Measurements from ENCODE around the gene TIMM8B.
"Not testable (repeated sequence)": the region's sequence is repeated elsewhere in the genome, so short reads cannot be mapped to it uniquely, and the experiment has no call there.

TIMM8B gene, protein sequence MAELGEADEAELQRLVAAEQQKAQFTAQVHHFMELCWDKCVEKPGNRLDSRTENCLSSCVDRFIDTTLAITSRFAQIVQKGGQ

DNA sequence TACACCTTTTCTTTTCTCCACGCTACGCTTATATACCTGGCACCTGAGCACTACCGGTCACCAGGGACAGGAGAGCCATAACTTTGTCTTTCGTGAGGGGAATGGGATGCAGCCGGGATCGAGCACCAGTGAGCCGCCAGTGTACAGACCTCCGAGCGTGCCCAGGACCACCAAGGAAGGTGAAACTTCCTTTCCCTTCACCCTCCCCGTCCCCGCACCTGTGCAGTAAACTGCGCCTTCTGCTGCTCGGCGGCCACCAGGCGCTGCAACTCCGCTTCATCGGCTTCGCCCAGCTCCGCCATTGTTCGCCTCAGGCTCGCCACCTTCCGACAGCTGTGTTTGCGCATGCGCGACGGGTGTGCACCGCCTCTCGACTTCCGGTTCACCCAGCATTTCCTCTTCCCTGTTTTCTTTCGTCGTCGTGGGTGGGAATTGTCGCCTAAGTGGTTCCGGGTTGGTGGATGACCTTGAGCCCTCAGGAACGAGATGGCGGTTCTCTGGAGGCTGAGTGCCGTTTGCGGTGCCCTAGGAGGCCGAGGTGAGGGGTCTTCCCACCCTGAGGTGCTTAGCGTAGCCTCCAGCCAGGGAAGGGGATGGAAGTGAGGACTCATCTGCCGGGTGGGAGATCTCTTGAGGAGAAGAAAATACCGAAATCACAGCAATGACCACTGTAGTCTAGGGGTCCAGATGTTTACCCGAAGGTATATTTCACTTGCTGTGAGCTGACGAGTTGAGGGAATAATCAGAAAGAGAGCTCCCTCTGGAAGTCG is at the start of gene TIMM8B, which contains the start of gene SDHD:
Gene TIMM8B, minus strand, starts transcription at position 335 of the 770 bp plus-strand sequence. Its CDS starts 33 bp downstream, at position 302.
Gene SDHD, plus strand, starts transcription at position 452 of the 770 bp plus-strand sequence. Its CDS starts 35 bp downstream, at position 487.
- DNase-seq (ENCODE audit: low read depth in 2 of 2) = peak; percentile 88 to 93

DNA sequence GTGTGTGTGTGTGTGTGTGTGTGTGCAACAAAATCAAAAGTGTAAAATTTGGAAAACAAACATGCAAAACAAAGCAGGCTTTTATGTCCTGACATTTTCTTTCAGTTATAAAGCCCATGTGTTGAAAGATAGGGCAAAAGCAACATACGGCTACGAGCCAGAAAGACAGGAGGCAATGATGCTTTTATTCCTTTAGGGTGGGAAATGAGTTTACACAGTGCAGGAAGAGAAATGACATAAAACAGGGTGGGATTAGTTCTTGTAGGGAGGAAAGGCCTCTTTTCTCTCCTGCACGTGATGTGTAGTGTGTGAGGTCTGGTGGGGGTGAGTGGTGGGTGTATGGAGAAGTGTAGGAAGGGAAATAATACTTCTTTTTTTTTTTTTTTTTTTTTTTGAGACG is 47.9 kb upstream of the TIMM8B start:
- DNase-seq (ENCODE audit: low read depth in 2 of 2) = no peak

DNA sequence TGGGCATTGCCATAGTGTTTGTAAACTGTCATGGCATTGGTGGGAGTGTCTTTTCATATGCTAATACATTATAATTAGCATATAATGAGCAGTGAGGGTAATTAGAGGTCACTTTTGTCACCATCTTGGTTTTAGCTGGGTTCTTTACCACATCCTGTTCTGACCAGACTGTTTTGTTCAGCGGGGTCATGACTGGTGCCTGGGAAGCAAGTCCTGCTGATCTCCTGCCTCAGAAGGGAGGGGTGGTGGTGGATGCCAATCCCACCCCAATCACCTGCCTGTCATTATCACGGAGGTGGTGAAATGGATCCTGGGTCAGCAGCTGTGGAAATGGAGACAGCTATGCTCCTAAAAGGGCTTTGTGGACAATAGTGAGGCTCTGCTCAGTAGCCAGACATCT is 46.2 kb upstream of the TIMM8B start:
- no peak for DNase-seq (ENCODE audit: low read depth in 2 of 2)

DNA sequence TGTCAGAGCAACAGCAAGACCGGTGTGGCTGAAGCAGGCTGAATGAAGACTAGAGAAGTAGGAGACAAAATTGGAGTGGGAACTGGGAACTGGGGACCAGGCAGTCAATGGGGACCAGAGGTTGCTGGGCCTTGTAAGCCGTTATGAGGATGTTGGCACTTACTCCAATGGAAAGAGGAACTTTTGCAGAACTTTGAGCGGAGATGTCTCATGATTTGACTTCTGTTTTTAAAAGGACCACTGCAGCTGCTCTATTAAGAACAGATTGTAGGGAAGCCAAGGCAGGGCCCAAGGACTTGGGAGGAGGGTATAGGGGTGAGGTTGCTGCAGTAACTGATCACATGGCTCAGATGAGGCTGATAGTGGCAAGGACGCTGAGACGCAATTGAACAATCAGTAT is 43.1 kb upstream of the TIMM8B start:
- no peak for DNase-seq (ENCODE audit: low read depth in 2 of 2)

DNA sequence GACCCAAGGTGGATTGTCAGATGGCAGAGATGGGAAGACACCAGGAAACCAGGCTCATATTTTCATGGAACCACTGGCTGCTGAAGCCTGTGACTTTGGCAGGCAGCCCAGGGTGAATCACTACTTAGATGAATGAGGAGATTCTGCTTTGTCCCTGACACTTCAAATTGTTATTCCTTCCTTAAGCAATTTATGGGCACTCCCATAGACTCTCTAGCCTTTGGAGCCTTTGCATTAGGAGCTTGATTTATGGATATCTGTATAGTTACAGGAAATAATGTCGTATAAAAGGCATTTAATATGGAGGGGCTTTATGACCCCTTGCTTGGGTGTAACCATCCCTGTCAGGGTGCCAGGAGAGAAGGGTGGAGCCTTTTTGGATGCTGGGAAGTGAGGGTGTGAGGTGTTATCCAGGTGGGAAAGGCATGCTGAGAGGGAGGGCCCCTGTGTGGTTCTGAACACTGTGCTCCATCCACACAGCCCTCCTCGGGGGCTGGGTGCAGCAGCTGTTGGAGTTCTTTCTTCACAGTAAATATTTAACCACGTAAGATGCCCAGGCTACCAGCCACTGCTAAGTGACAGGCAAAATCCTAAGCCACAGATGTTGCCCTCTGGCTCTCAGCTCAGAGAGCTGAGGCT is 42.0 kb upstream of the TIMM8B start:
- no peak for DNase-seq (ENCODE audit: low read depth in 2 of 2)

DNA sequence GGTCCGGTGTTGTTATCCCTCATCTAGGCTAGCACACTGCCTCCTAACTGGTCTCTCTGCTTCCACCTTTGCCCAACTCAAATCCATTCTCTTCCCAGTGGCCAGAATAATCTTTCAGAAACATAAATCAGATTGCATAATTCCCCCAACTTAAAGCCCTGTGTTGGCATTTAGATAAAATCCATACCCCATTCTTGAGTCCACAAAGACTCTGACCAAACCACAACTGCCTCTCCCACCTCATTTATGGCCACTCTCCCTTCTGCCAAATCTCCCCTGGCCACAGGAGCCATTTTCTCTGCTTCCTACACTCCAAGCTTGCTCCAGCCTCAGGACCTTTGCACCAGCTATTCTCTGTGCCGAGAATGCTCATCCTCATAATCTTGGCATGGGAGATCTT is 40.5 kb upstream of the TIMM8B start:
- DNase-seq (ENCODE audit: low read depth in 2 of 2) = no peak

DNA sequence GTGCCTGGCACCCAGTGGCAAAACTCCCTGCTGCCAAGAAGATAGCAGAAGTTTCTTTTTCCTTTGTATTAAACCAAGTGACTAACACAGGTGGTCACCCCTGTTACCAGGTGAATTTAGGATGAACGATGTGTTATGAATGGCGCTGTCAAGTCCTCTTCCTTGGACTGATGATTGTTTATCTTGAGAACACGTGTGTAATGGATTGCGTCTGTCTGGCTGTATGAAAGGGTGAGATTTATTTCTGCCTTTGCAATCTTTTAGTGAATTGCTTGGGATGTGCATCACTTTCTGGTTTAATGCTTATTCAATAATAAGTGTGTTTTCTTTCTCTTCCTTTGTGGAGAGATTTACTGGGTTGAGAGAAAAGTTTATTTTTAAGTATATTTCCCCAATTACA is 36.6 kb upstream of the TIMM8B start:
- no peak for DNase-seq (ENCODE audit: low read depth in 2 of 2)

DNA sequence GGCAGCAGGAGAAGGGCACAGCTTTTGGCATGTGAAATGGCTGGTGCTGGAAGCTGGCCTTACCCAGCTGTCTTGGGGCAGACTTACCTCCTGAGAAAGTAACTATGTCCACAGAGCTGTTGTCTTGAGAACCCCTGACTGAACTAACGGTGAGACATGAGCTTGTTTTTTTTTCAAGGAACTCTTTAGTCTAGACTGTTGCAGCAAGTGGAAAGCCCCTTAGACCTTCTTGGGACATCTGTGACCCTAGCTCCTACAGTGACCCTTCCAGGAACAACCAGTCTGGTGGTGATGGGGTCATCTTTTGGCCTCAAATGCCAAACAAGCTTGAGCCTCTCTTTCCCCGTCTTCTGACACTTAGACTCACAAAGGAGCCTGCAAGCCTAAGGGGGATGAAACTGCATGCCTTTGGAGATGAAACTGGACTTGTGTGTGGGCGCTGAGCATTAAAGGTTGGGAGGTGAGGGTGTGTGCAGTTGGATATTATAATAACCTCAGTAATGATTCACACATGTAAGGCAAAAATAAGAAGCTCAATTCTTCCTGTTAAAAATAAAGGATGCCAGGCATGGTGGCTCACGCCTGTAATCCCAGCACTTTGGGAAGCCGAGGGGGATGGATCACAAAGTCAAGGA is 35.5 kb upstream of the TIMM8B start:
- DNase-seq (ENCODE audit: low read depth in 2 of 2) = no peak

DNA sequence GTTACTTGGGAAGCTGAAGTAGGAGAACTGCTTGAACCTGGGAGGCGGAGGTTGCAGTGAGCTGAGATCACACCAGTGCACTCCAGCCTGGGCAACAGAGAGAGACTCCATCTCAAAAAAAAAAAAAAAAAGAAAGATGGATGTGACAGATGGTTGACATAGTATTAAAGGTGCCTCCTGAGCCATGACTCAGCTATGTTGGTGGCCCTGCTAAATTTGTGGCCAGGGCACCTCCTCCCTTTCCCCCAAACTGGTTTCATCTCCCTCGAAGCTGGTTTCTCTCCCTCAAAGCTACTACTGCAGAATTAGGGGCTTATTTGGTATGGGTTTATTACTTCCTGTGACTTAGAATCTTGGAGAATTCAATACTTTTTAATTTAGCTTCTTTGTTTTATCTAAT is 31.6 kb upstream of the TIMM8B start:
- no peak for DNase-seq (ENCODE audit: low read depth in 2 of 2)

DNA sequence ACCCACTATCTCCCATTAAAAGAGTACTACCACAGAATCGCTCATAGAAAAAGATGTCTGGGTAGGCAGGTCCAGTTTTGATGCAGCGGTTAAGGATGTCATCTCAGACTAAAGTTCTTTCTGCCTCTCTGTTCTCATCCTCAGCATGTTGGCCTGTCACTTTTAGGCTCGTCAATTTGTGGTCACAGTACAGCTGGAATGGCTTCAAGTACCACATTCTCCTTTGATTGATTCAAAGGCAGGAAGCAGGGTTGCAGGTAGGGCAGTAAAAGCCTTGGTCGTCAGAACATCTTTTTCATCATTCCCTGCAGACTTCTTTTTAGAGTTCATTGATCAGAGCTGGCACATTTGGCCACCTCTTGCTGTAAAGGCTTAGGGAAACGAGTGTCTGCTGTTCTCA is 28.8 kb upstream of the TIMM8B start:
- no peak for DNase-seq (ENCODE audit: low read depth in 2 of 2)

DNA sequence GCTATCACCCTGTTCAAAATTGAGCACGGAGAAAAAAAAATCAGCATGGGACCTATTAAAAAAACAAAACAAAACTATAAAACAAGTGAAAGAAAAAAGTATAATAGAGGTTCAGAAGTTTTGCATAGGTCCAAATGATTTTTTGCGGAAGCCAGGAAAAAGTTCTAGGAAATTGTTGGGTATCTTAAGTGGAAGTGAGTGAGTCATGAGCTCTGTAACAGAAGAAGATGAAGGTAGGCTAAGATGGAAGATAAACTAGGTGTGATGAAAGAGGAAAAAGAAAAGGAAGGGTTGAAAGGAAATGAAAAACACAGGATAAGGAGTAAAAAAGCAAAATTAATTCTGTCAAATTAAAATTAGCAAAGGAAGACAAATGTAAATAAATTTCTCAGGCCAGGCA is 27.9 kb upstream of the TIMM8B start:
- no peak for DNase-seq (ENCODE audit: low read depth in 2 of 2)

DNA sequence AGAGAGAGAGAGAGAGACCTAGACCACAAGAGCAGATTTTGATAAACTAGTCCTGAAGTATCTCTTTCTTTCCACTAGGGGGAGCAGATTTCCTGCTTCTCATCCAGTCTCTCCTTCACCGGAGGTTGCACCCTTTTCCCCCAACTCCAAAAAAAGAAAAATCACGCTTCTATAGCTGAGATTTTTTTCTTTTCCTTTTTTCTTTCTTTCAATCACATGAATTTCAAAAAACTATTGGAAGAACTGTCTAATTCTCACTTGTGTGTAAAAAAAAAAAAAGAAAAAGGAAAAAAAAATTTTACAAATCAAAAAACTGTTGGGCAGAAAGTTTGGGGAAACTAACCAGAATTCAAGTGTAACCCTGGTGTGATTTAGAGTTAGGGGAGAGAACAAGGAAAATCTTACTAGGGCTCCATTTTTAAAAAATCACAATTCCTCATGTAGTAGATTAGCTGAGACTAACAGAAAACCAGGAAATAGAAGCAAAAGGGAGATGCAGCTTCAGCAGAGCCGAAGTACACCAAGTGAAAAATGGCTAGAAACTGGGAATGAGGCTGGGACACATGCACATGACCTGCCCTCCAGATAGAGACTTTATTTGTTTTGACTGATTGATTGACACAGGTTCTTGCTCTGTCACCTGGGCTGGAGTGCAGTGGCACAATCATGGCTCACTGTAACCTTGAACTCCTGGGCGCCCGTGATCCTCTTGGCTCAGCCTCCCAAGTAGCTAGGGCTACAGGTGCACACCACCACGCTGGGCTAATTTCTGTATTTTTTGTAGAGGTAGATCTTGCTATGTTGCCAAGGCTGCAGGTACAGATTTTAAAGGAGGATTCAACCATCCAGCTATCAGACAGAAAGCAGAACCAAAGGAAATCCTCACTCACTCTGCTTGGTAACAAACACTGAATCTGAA is 27.2 kb upstream of the TIMM8B start:
- DNase-seq (ENCODE audit: low read depth in 2 of 2) = no peak

DNA sequence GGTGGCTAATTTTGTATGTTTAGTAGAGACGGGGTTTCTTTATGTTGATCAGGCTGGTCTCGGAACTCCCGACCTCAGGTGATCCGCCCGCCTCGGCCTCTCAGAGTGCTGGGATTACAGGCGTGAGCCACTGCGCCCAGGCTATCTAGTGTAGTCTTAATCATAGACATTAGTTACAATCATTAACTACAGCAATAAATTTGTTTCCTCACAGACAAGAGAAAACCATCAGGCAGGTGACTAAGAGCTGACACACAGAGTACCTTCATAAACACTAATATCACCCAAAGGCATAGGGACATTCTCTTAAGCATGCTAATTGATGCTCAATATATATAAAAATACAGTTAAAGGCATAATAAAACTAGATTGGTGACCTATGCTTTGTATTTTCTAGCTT is 19.5 kb upstream of the TIMM8B start:
- DNase-seq (ENCODE audit: low read depth in 2 of 2) = no peak

DNA sequence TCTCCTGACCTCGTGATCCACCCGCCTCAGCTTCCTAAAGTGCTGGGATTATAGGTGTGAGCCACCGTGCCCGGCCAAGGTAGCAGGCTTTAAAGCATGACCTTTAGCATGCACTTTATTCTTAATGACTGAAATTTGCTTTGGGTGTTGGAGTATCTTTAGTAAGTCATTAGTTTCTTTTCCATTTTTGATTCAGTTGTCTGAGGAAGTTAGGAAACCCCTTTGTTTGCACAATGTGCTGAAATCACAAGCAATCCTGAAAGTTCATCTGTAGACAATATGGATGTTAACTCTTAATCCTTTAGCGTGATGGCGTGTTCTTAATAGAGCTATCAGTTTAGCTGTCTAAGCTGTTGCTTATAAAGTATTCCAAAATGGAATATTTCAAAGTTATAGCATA is 16.9 kb upstream of the TIMM8B start:
- no peak for DNase-seq (ENCODE audit: low read depth in 2 of 2)

DNA sequence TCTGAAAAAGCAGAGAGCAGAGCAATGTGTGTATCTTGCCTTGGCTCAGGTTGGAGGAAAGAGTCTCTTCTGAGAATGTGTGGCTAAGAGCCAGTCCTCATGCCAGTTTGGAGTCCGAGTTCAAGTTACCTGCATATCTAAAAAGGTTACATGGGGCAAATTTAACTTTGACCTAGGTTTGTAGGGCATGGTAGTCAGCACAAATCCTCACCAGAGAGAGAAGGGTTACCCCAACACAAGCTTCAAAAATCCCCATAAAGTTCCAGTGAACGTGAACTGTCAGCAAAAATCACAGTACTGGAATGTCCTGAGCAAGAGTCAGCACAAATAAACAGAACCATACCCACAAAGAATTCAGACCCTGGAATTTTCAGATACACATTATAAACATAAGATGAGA is 13.9 kb upstream of the TIMM8B start:
- no peak for DNase-seq (ENCODE audit: low read depth in 2 of 2)

DNA sequence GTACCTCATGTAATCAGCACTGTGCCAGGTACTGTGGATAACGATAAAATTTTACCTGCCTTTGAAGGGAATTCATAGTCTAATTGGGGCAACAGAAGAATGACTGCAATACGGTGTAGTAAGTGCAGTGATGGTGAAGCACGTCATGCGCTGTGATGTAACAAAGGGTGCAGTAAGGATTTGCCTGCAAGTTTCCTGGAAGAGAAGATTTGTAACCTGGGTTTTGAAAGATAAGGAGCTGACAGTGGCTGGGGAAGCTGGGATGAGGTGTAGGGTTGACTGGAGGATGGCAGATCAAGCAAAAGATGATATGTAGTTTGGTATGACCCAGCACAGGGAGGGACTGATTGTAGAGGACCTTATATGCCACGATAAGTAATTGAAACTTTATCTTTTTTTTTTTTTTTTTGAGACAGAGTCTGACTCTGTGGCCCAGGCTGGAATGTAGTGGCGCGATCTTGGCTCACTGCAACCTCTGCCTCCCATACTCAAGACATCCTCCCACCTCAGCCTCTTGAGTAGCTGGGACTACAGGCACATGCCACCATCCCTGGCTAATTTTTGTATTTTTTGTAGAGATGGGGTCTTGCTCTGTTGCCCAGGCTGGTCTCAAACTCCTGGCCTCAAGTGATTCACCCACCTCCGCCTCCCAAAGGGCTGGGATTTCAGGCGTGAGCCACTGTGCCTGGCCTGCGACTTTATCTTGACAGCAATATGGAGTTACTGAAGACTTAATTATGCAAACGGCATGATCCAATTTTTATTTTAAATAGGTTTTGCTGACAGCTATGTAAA is 11.4 kb upstream of the TIMM8B start:
- no peak for DNase-seq (ENCODE audit: low read depth in 2 of 2)

DNA sequence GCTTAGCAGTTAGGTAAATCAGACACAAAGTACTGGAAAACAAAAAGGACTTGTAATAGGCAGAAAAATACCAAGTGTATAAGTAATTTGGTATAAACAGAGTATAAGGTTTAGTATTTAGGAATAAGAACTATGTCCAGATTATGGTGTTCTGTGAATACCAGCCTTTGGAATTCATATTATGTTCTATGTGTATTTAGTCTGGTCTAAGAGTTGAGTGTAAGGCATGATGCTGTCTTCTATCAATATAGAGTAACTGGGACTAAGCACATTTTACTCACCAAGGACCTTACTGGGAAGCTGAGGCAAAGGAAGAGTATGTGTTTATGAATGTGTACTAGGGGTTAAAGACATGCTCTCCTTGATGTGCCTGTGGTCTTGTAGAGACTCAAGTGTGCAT is 9.6 kb upstream of the TIMM8B start:
- no peak for DNase-seq (ENCODE audit: low read depth in 2 of 2)

DNA sequence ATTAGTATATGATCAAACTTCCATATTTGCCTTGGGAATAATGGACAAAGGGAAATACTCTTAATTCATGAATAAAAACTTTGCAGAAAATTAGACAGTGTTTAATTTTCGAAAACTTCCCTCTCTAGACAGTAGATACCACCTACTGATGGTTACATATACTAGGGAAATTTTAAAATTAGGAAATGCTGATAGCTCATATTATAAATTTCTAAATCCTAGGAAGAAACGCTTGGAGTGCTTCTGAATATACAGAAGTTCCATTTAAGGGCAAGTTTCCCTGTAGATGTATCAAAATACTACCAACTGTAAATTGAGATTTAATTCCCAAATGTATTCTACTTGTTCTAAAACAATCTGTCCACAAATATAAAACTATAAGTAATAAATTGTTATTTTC is 8.7 kb upstream of the TIMM8B start:
- DNase-seq (ENCODE audit: low read depth in 2 of 2) = not testable (repeated sequence)

DNA sequence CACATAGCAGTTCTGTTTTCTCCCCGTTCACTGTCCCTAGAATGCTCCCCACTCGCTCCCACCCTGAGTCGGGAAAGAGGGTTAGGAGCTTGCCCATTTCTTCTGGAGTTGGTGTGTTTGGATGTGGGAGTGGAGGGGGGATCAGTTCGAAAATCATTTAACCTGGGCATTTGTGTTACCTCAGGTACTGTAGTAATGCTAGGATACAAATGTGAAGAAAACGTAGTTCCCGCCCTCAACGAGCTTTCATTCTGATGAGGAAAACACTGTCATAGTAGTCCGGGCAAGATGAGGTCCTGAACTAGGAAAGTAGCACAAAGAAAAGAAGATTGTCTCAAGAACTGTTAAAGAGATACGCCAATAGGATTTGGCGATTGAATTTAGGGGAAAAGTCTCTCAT is 656 bp upstream of the TIMM8B start:
- no peak for DNase-seq (ENCODE audit: low read depth in 2 of 2)

DNA sequence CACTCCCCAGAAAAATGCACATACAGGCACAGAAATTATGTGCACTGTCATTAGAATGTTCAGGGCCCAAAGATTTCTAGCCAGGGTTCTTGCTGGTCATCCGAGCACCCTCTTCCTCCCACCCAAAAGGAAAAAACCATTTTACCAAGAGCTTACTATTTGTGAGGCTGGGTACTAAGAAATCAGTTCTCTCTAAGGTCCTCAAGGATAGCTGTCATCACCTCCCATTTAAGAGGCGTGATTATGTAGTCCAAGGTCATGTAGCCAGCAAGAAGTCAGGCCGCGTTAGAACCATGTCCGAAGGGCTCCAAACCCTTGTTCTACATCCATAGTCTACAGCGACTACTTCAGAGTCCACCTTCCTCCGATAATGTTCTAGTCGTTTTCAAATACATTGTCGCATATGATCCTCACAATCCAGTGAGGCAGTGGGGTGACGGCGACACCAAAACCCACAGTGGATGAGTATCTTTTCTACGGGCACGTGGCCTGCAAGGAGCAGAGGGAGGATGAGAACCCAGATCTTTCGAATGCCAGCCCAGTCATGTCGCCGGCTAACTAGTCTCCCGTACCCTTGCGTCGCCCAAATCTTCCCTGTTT is 634 bp downstream of the TIMM8B start:
- DNase-seq (ENCODE audit: low read depth in 2 of 2) = peak; percentile 24 to 29

Data from stimulated activated CD4-positive, alpha-beta T cell treated with anti-CD3 and anti-CD28 coated beads, Interleukin-4, amount 100 ng/mL, for 48 hours (primary cell).